ENCODE results near the gene H1-8.

DNA sequence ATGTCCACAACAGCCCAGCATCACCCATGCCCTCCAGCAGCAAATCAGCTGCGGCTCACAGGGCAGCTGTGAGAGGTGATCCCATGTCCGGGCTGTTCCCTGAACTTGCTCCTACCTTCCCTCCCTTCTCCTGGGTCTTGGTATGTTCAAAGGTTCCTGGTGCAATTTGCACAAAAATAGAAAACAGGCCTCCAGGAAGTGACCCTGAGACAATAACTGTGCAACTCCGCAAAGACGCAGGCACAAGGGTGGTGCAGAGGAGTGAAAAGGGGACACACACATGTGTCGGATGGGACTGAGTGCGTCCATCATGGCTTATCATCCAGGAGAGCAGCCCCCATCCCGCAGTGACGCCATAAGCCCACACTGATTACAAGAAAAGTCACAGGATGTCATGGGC lies 47.2 kb downstream of the H1-8 start:
- TF ChIP-seq, protein P1, sequence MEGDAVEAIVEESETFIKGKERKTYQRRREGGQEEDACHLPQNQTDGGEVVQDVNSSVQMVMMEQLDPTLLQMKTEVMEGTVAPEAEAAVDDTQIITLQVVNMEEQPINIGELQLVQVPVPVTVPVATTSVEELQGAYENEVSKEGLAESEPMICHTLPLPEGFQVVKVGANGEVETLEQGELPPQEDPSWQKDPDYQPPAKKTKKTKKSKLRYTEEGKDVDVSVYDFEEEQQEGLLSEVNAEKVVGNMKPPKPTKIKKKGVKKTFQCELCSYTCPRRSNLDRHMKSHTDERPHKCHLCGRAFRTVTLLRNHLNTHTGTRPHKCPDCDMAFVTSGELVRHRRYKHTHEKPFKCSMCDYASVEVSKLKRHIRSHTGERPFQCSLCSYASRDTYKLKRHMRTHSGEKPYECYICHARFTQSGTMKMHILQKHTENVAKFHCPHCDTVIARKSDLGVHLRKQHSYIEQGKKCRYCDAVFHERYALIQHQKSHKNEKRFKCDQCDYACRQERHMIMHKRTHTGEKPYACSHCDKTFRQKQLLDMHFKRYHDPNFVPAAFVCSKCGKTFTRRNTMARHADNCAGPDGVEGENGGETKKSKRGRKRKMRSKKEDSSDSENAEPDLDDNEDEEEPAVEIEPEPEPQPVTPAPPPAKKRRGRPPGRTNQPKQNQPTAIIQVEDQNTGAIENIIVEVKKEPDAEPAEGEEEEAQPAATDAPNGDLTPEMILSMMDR (IDR thresholded peaks at IDR 0.05): no peak
- TF ChIP-seq POLR2A (IDR thresholded peaks at IDR 0.05): no peak
- TF ChIP-seq POLR2AphosphoS5 (IDR thresholded peaks at IDR 0.05): no peak

All from prostate gland (tissue), 2 donors.